ENCODE data around the gene HCN2. TPM values are rescaled to one million over a fixed set of nuclear protein-coding genes. Genes with fewer than 3 reads are reported as not detected.

HCN2 gene
- total RNA-seq, 1 experiment from 2014 or later: not detected

Other genes with a start within 250 kb of the HCN2 start
- 20.8 and 29.8 TPM in 2 replicates for gene MIER2, start 245.1 kb upstream of the HCN2 start, total RNA-seq (2014; rRNA removed; shearing (Covaris generic))
- gene C2CD4C, start 180.7 kb upstream of the HCN2 start, total RNA-seq (2014; rRNA removed; shearing (Covaris generic)): 0.58 TPM in 1 of 2 replicates, not detected in the other
- 0.29 TPM in 1 of 2 replicates, not detected in the other for gene SHC2, start 128.8 kb upstream of the HCN2 start, total RNA-seq (2014; rRNA removed; shearing (Covaris generic))
- 0.31 TPM in 1 of 2 replicates, not detected in the other for gene MADCAM1, start 93.4 kb upstream of the HCN2 start, total RNA-seq (2014; rRNA removed; shearing (Covaris generic))
- gene TPGS1, start 82.4 kb upstream of the HCN2 start, total RNA-seq (2014; rRNA removed; shearing (Covaris generic)): 25.8 and 32.9 TPM in 2 replicates
- gene CDC34, start 58.1 kb upstream of the HCN2 start, total RNA-seq (2014; rRNA removed; shearing (Covaris generic)): 151 and 167 TPM in 2 replicates
- 0.31 TPM in 1 of 2 replicates, not detected in the other for gene GZMM, start 45.8 kb upstream of the HCN2 start, total RNA-seq (2014; rRNA removed; shearing (Covaris generic))
- 725 and 781 TPM in 2 replicates for gene BSG, start 17.3 kb upstream of the HCN2 start, total RNA-seq (2014; rRNA removed; shearing (Covaris generic))
- 74.3 and 89.6 TPM in 2 replicates for gene POLRMT, start 43.7 kb downstream of the HCN2 start, total RNA-seq (2014; rRNA removed; shearing (Covaris generic))
- gene FGF22, start 50.0 kb downstream of the HCN2 start, total RNA-seq (2014; rRNA removed; shearing (Covaris generic)): 0.05 and 0.36 TPM in 2 replicates
- gene RNF126, start 73.3 kb downstream of the HCN2 start, total RNA-seq (2014; rRNA removed; shearing (Covaris generic)): 123 TPM in 2 replicates
- 6.2 and 8.9 TPM in 2 replicates for gene FSTL3, start 86.5 kb downstream of the HCN2 start, total RNA-seq (2014; rRNA removed; shearing (Covaris generic))
- gene PRSS57, start 105.6 kb downstream of the HCN2 start, total RNA-seq (2014; rRNA removed; shearing (Covaris generic)): not detected in 2 replicates
- gene PALM, start 119.1 kb downstream of the HCN2 start, total RNA-seq (2014; rRNA removed; shearing (Covaris generic)): 0.13 TPM in 1 of 2 replicates, not detected in the other
- gene MISP, start 161.2 kb downstream of the HCN2 start, total RNA-seq (2014; rRNA removed; shearing (Covaris generic)): 206 and 211 TPM in 2 replicates
- 464 and 599 TPM in 2 replicates for gene PTBP1, start 207.6 kb downstream of the HCN2 start, total RNA-seq (2014; rRNA removed; shearing (Covaris generic))
- gene PLPPR3, start 232.1 kb downstream of the HCN2 start, total RNA-seq (2014; rRNA removed; shearing (Covaris generic)): not detected in 2 replicates
- not detected in 2 replicates for gene AZU1, start 238.0 kb downstream of the HCN2 start, total RNA-seq (2014; rRNA removed; shearing (Covaris generic))

Data from HT-29 (cell line).